HG03066 (cell line): ENCODE data around the gene TK2.
"Not testable (repeated sequence)": the region's sequence is repeated elsewhere in the genome, so short reads cannot be mapped to it uniquely, and the experiment has no call there.

ENCODE experiments used
- ATAC-seq: cut with Tn5 transposase; IDR thresholded peaks from one replicate; pipeline ENCODE4 v1.9.1; 2021; ENCODE audit warnings: low read depth; ENCODE audit not compliant: unreplicated experiment

TK2 gene

GRCh38 chr16:66509576-66509975 lies 40.3 kb downstream of the TK2 start:
- ATAC-seq: no peak

GRCh38 chr16:66508914-66509496 lies 40.9 kb downstream of the TK2 start:
- ATAC-seq: no peak

GRCh38 chr16:66508248-66508913 lies 41.5 kb downstream of the TK2 start:
- ATAC-seq: no peak

- no peak for ATAC-seq
These were observed 42.1 kb downstream of the TK2 start for GRCh38 chr16:66507731-66508239.

GRCh38 chr16:66503612-66504011 lies 46.3 kb downstream of the TK2 start:
- ATAC-seq: no peak

GRCh38 chr16:66503030-66503429 lies 46.9 kb downstream of the TK2 start:
- no peak for ATAC-seq

- ATAC-seq: no peak
These were observed 47.7 kb downstream of the TK2 start for GRCh38 chr16:66502020-66502913.

GRCh38 chr16:66501563-66501962 lies 48.4 kb downstream of the TK2 start:
- ATAC-seq: not testable (repeated sequence)

GRCh38 chr16:66497921-66498320 lies 52.0 kb downstream of the TK2 start:
- ATAC-seq: not testable (repeated sequence)

- not testable (repeated sequence) for ATAC-seq
These were observed 53.7 kb downstream of the TK2 start for GRCh38 chr16:66496226-66496625.

GRCh38 chr16:66495440-66495839 lies 54.5 kb downstream of the TK2 start:
- ATAC-seq: no peak

GRCh38 chr16:66494916-66495315 lies 55.0 kb downstream of the TK2 start:
- no peak for ATAC-seq

- ATAC-seq: no peak
These were observed 56.2 kb downstream of the TK2 start for GRCh38 chr16:66493490-66494401.

GRCh38 chr16:66491716-66492064 lies 58.2 kb downstream of the TK2 start:
- no peak for ATAC-seq

- no peak for ATAC-seq
These were observed 58.9 kb downstream of the TK2 start for GRCh38 chr16:66490774-66491715.

GRCh38 chr16:66489818-66490217 lies 60.1 kb downstream of the TK2 start:
- ATAC-seq: no peak

- no peak for ATAC-seq
These were observed 60.5 kb downstream of the TK2 start for GRCh38 chr16:66489385-66489784.

GRCh38 chr16:66488505-66488904 lies 61.4 kb downstream of the TK2 start:
- no peak for ATAC-seq

- ATAC-seq: no peak
These were observed 62.2 kb downstream of the TK2 start for GRCh38 chr16:66487580-66488275.
